ENCODE data around the gene SGCE.

- TF ChIP-seq POLR2A (IDR thresholded peaks at IDR 0.05) (no peak), CTCF (IDR thresholded peaks at IDR 0.05) (no peak)
Measured at GRCh38 chr7:94579470-94579869, 76.5 kb downstream of the SGCE start.
